Activated CD4-positive, alpha-beta T cell treated with anti-CD3 and anti-CD28 coated beads, Interleukin-2, amount 10 ng/mL, durations not matched to agents 24 days and 14 days (primary cell): ENCODE measurements around the gene PGA3. TPM values are rescaled to one million over a fixed set of nuclear protein-coding genes. Genes with fewer than 3 reads are reported as not detected.
"Not testable (repeated sequence)": the region's sequence is repeated elsewhere in the genome, so short reads cannot be mapped to it uniquely, and the experiment has no call there.

Experiments used
- DNase-seq: peaks from one replicate; pipeline ENCODE4 v3.0.0; 2022
- H3K27ac Mint-ChIP-seq: one replicate; pipeline ENCODE4 v1.8.0; 2022; ENCODE audit warnings: mild to moderate bottlenecking, mixed read lengths
- H3K27me3 Mint-ChIP-seq: one replicate; pipeline ENCODE4 v1.8.0; 2022; ENCODE audit warnings: mixed read lengths
- H3K36me3 Mint-ChIP-seq: one replicate; pipeline ENCODE4 v1.8.0; 2022; ENCODE audit warnings: low read depth, mild to moderate bottlenecking, mixed read lengths
- H3K4me1 Mint-ChIP-seq: one replicate; pipeline ENCODE4 v1.8.0; 2021; ENCODE audit warnings: mixed read lengths
- H3K4me3 Mint-ChIP-seq: one replicate; pipeline ENCODE4 v1.8.0; 2022; ENCODE audit warnings: mild to moderate bottlenecking, moderate library complexity, mixed read lengths
- H3K9me3 Mint-ChIP-seq: one replicate; pipeline ENCODE4 v1.8.0; 2021; ENCODE audit warnings: mixed read lengths
- intact Hi-C: fragments of 100-400 bp; cut with micrococcal nuclease; formaldehyde crosslinking; loops from one replicate; pipeline ENCODE4 v1.15.1; 2023
- total RNA-seq: library from RNA; stranded (reverse); gene quantifications from 2 replicates; pipeline ENCODE4 v1.2.3, GENCODE V29; 2022

Gene PGA3
- total RNA-seq, result not detected in 2 replicates

- H3K4me1 Mint-ChIP-seq, H3K4me3 Mint-ChIP-seq, DNase-seq, H3K36me3 Mint-ChIP-seq, H3K27ac Mint-ChIP-seq, H3K9me3 Mint-ChIP-seq, intact Hi-C loops: not testable (repeated sequence)
- peaks cover 15% of the 10 kb centered on the region for H3K27me3 Mint-ChIP-seq
These were observed at the start of gene PGA3 for GRCh38 chr11:61202950-61203746. PGA3 (plus strand) TSS chr11:61203515; CDS start chr11:61203565, 50 bp downstream.

GRCh38 chr11:61153593-61154095, 49.7 kb upstream of the PGA3 start:
- Mint-ChIP-seq H3K4me1 (peaks cover 6% of the 10 kb centered on the region), H3K36me3 (peaks cover 29% of the 10 kb centered on the region), H3K9me3 (peaks cover 18% of the 10 kb centered on the region), H3K27me3 (no peaks in the 10 kb centered on the region), H3K4me3 (no peak overlapping the region), H3K27ac (no peak overlapping the region)
- no peak for DNase-seq
- intact Hi-C loops, result no loop called here

- no peak overlapping the region for H3K4me3 Mint-ChIP-seq
- H3K9me3 Mint-ChIP-seq, result peaks cover 18% of the 10 kb centered on the region
- no peak for DNase-seq
- no peak overlapping the region for H3K27ac Mint-ChIP-seq
- peaks cover 29% of the 10 kb centered on the region for H3K36me3 Mint-ChIP-seq
- no peaks in the 10 kb centered on the region for H3K27me3 Mint-ChIP-seq
- peaks cover 14% of the 10 kb centered on the region for H3K4me1 Mint-ChIP-seq
- intact Hi-C loops, result no loop called here
These were observed 48.8 kb upstream of the PGA3 start for GRCh38 chr11:61154528-61154927.

- H3K27me3 Mint-ChIP-seq, result no peaks in the 10 kb centered on the region
- H3K27ac Mint-ChIP-seq, result no peak overlapping the region
- peaks cover 29% of the 10 kb centered on the region for H3K36me3 Mint-ChIP-seq
- DNase-seq, result no peak
- peaks cover 18% of the 10 kb centered on the region for H3K9me3 Mint-ChIP-seq
- intact Hi-C loops, result no loop called here
- H3K4me3 Mint-ChIP-seq, result no peak overlapping the region
- H3K4me1 Mint-ChIP-seq, result peaks cover 18% of the 10 kb centered on the region
These were observed 48.0 kb upstream of the PGA3 start for GRCh38 chr11:61155312-61155711.

GRCh38 chr11:61155741-61156140, 47.6 kb upstream of the PGA3 start:
- Mint-ChIP-seq H3K4me3 (no peak overlapping the region), H3K9me3 (peaks cover 18% of the 10 kb centered on the region), H3K27ac (no peak overlapping the region), H3K4me1 (peaks cover 22% of the 10 kb centered on the region), H3K27me3 (no peaks in the 10 kb centered on the region), H3K36me3 (peaks cover 29% of the 10 kb centered on the region)
- DNase-seq, result no peak
- intact Hi-C loops, result no loop called here

- Mint-ChIP-seq H3K9me3 (peaks cover 18% of the 10 kb centered on the region), H3K36me3 (peaks cover 29% of the 10 kb centered on the region), H3K27ac (peak overlapping the region; percentile 43), H3K27me3 (no peaks in the 10 kb centered on the region), H3K4me3 (no peak overlapping the region), H3K4me1 (peaks cover 31% of the 10 kb centered on the region)
- no peak for DNase-seq
- intact Hi-C loops, result no loop called here
These were observed 45.6 kb upstream of the PGA3 start for GRCh38 chr11:61157743-61158142.

GRCh38 chr11:61158691-61159381, 44.5 kb upstream of the PGA3 start:
- DNase-seq, result no peak
- Mint-ChIP-seq H3K36me3 (peaks cover 29% of the 10 kb centered on the region), H3K27ac (no peak overlapping the region), H3K9me3 (peaks cover 18% of the 10 kb centered on the region), H3K4me3 (no peak overlapping the region), H3K27me3 (no peaks in the 10 kb centered on the region), H3K4me1 (peaks cover 37% of the 10 kb centered on the region)
- intact Hi-C loops, result no loop called here

GRCh38 chr11:61160487-61161189, 42.7 kb upstream of the PGA3 start:
- DNase-seq, result peak; percentile 64
- Mint-ChIP-seq H3K27ac (peak overlapping the region; percentile 88), H3K4me1 (peaks cover 49% of the 10 kb centered on the region), H3K27me3 (no peaks in the 10 kb centered on the region), H3K36me3 (peaks cover 13% of the 10 kb centered on the region), H3K9me3 (peaks cover 3% of the 10 kb centered on the region), H3K4me3 (peak overlapping the region; percentile 85)
- intact Hi-C loops, result loop anchor here (1.0 to 2.0 kb wide), 2 partner anchors 254 to 318 kb away; partner anchors contain the start of genes CCDC86 and PRPF19

GRCh38 chr11:61161190-61162091, 41.9 kb upstream of the PGA3 start, which contains the start of gene VPS37C:
VPS37C (minus strand) TSS chr11:61161426; CDS start chr11:61138829, 22,597 bp downstream.
- Mint-ChIP-seq H3K27me3 (no peaks in the 10 kb centered on the region), H3K4me1 (peaks cover 49% of the 10 kb centered on the region), H3K4me3 (peak within 1 kb of the TSS; percentile 90), H3K9me3 (peaks cover 3% of the 10 kb centered on the region), H3K36me3 (peaks cover 8% of the 10 kb centered on the region), H3K27ac (peak within 1 kb of the TSS; percentile 89)
- peak; percentile 98 for DNase-seq
- intact Hi-C loops, result loop anchor here (1.0 to 2.0 kb wide), 2 partner anchors 255 to 319 kb away; partner anchors contain the start of genes CCDC86 and PRPF19

- DNase-seq, result peak; percentile 72
These were observed 41.0 kb upstream of the PGA3 start for GRCh38 chr11:61162092-61162941.

GRCh38 chr11:61163021-61163420, 40.3 kb upstream of the PGA3 start:
- Mint-ChIP-seq H3K36me3 (no peaks in the 10 kb centered on the region), H3K9me3 (no peaks in the 10 kb centered on the region), H3K4me1 (peaks cover 50% of the 10 kb centered on the region), H3K4me3 (no peak overlapping the region), H3K27ac (peak overlapping the region; percentile 45), H3K27me3 (no peaks in the 10 kb centered on the region)
- DNase-seq, result no peak
- intact Hi-C loops, result no loop called here

More at GRCh38 chr11:61162092-61162941, 41.0 kb upstream of the PGA3 start:
- peak overlapping the region; percentile 90 for H3K4me3 Mint-ChIP-seq
- peaks cover 49% of the 10 kb centered on the region for H3K4me1 Mint-ChIP-seq
- no peaks in the 10 kb centered on the region for H3K9me3 Mint-ChIP-seq
- peaks cover 3% of the 10 kb centered on the region for H3K36me3 Mint-ChIP-seq
- intact Hi-C loops, result no loop called here
- peak overlapping the region; percentile 89 for H3K27ac Mint-ChIP-seq
- H3K27me3 Mint-ChIP-seq, result no peaks in the 10 kb centered on the region
